Endothelial cell of umbilical vein (primary cell): Measurements from ENCODE around the gene AACS. TPM values are rescaled to one million over a fixed set of nuclear protein-coding genes. Genes with fewer than 3 reads are reported as not detected.

ENCODE experiments used
- BruUV-seq: library from RNA; stranded (reverse); fragments of 400-500 nt; replicated peaks from 2 replicates; lab custom pipeline; 2021; lab: Mats Ljungman, UMichigan
- CTCF ChIA-PET: fragments of 300-600, 350-600 bp; sonication (Branson Sonifier 250); formaldehyde crosslinking; loops from one replicate; lab custom pipeline; 2021; ENCODE audit warnings: antibody characterized with exemption, inconsistent platforms; lab: Charles Lee
- POLR2A ChIA-PET: fragments of 300-600, 350-600 bp; sonication (Branson Sonifier 250); formaldehyde crosslinking; loops from one replicate; lab custom pipeline; 2021; ENCODE audit warnings: antibody characterized with exemption, inconsistent platforms; lab: Charles Lee
- DNase-seq: peaks from one replicate; pipeline ENCODE4 v3.0.0-alpha.2; 2011; ENCODE audit warnings: low read depth, low spot score
- FAIRE-seq: peaks from 2 replicates; lab custom pipeline; 2011; peaks lifted over from hg19 to GRCh38; lab: Jason Lieb, UNC
- H2AFZ ChIP-seq: 2 replicates; pipeline ENCODE4 v1.6.0; 2012; ENCODE audit warnings: low read depth, low read length, control low read depth, inconsistent platforms
- H3K27ac ChIP-seq: 2 replicates; pipeline ENCODE4 v1.5.1; 2011; ENCODE audit warnings: low read depth, mild to moderate bottlenecking, control low read depth, low read length, moderate library complexity; ENCODE audit not compliant: insufficient read depth
- H3K27me3 ChIP-seq, 2 experiments: 2 replicates each; pipeline versions ENCODE4 v1.6.0 to v1.6.1; 2011; ENCODE audit warnings: low read length in 2 of 2, mixed read lengths in 1 of 2; ENCODE audit not compliant: control insufficient read depth in 2 of 2, insufficient read depth in 2 of 2
- H3K36me3 ChIP-seq, 2 experiments: 2 replicates in 1 of 2; 3 replicates in 1 of 2; pipeline ENCODE4 v1.5.1; 2011; ENCODE audit warnings: low read length in 2 of 2, mild to moderate bottlenecking in 1 of 2, moderate library complexity in 1 of 2; ENCODE audit not compliant: control insufficient read depth in 2 of 2, insufficient read depth in 2 of 2; ENCODE audit errors: extremely low read depth in 1 of 2
- H3K4me1 ChIP-seq: 3 replicates; pipeline ENCODE4 v1.5.1; 2011; ENCODE audit warnings: mild to moderate bottlenecking, low read length; ENCODE audit not compliant: control insufficient read depth, insufficient read depth; ENCODE audit errors: extremely low read depth
- H3K4me2 ChIP-seq: 2 replicates; pipeline ENCODE4 v1.6.1; 2011; ENCODE audit warnings: low read length, control low read depth, mixed read lengths; ENCODE audit not compliant: insufficient read depth
- H3K4me3 ChIP-seq, 3 experiments: fragments of 200-600 bp in 1 of 3; sonication (generic), shearing (Covaris generic) in 1 of 3; replicated peaks in 1 of 3; 2 replicates each; pipeline ENCODE4 v1.5.1; 2011 to 2016; ENCODE audit warnings: control low read depth in 3 of 3, low read length in 3 of 3, mild to moderate bottlenecking in 2 of 3, inconsistent platforms in 1 of 3, low read depth in 1 of 3, moderate library complexity in 1 of 3; ENCODE audit not compliant: insufficient read depth in 1 of 3
- H3K79me2 ChIP-seq: 2 replicates; pipeline ENCODE4 v1.6.0; 2012; ENCODE audit warnings: low read length, inconsistent platforms; ENCODE audit not compliant: control insufficient read depth, insufficient read depth
- H3K9ac ChIP-seq: replicated peaks from 2 replicates; pipeline ENCODE3; 2011; ENCODE audit warnings: low read length, control low read depth; ENCODE audit not compliant: insufficient read depth; ENCODE audit errors: extremely low read depth
- H3K9me1 ChIP-seq: replicated peaks from 3 replicates; pipeline ENCODE4 v1.6.0; 2011; ENCODE audit warnings: mild to moderate bottlenecking, low read length; ENCODE audit not compliant: control insufficient read depth, insufficient read depth; ENCODE audit errors: extremely low read depth
- H3K9me3 ChIP-seq: replicated peaks from 2 replicates; pipeline ENCODE4 v1.5.1; 2012; ENCODE audit warnings: low read length, inconsistent platforms; ENCODE audit not compliant: control insufficient read depth, insufficient read depth
- H4K20me1 ChIP-seq: replicated peaks from 2 replicates; pipeline ENCODE3; 2011; ENCODE audit warnings: mild to moderate bottlenecking, low read length; ENCODE audit not compliant: control insufficient read depth, insufficient read depth; ENCODE audit errors: extremely low read depth
- EZH2 ChIP-seq: IDR thresholded peaks from 2 replicates; pipeline ENCODE4 v1.6.1; 2012; ENCODE audit warnings: borderline replicate concordance, low read depth, mild to moderate bottlenecking, moderate library complexity, low read length, inconsistent platforms; ENCODE audit not compliant: severe bottlenecking
- FOS ChIP-seq: IDR thresholded peaks from 2 replicates; pipeline ENCODE4 v1.6.1; 2011; ENCODE audit warnings: mild to moderate bottlenecking, low read length, moderate library complexity, borderline replicate concordance; ENCODE audit not compliant: insufficient read depth
- GATA2 ChIP-seq: IDR thresholded peaks from 2 replicates; pipeline ENCODE4 v1.7.0; 2011; ENCODE audit warnings: low read depth, mild to moderate bottlenecking, moderate library complexity, mixed read lengths, low read length; ENCODE audit not compliant: insufficient read length, insufficient read depth
- JUN ChIP-seq: IDR thresholded peaks from 2 replicates; pipeline ENCODE4 v1.6.1; 2011; ENCODE audit warnings: borderline replicate concordance, low read depth; ENCODE audit not compliant: insufficient read length, insufficient read depth
- MYC ChIP-seq: IDR thresholded peaks from one replicate; pipeline ENCODE4 v1.6.1; 2011; ENCODE audit warnings: mild to moderate bottlenecking, low read depth, low read length
- POLR2A ChIP-seq: IDR thresholded peaks from 2 replicates; pipeline ENCODE4 v1.6.1; 2012; ENCODE audit warnings: low read depth, mild to moderate bottlenecking, control low read depth, low read length
- POLR2AphosphoS5 ChIP-seq: IDR thresholded peaks from 2 replicates; pipeline ENCODE4 v1.6.1; 2012; ENCODE audit warnings: low read depth, mild to moderate bottlenecking, control low read depth, low read length, moderate library complexity; ENCODE audit not compliant: insufficient read depth
- dilution Hi-C: fragments of 300-500 bp; cut with MboI; formaldehyde crosslinking; loops from one replicate; pipeline ENCODE4 v1.15.0; 2019; ENCODE audit warnings: low sequenced_read_pairs; ENCODE audit not compliant: extremely low pct_ligation_motif_present
- intact Hi-C: fragments of 100-400 bp; cut with micrococcal nuclease; formaldehyde crosslinking; loops from one replicate; pipeline ENCODE4 v1.10.0; 2022
- polyA plus RNA-seq, 4 experiments: library from polyadenylated mRNA; depleted of rRNA in 3 of 4; stranded (reverse) in 3 of 4; unstranded in 1 of 4; fragments of >200 nt; gene quantifications; 2 replicates each; pipeline versions ENCODE4 v1.2.1 to v1.2.3, GENCODE V29; 2011 to 2012; ENCODE audit warnings: missing spikeins in 1 of 4
- total RNA-seq: library from RNA; stranded (reverse); gene quantifications from 2 replicates; pipeline ENCODE4 v1.2.3, GENCODE V29; 2021
- TF ChIP-seq, protein P1 (sequence below), 2 donors: IDR thresholded peaks; 1 replicate in 1 of 2; 2 replicates in 1 of 2; pipeline ENCODE4 v1.5.1; 2011; ENCODE audit warnings: low read length in 2 of 2, mild to moderate bottlenecking in 2 of 2, moderate library complexity in 2 of 2, control low read depth in 1 of 2, inconsistent platforms in 1 of 2, low read depth in 1 of 2; ENCODE audit not compliant: insufficient read depth in 1 of 2; ENCODE audit errors: extremely low read depth in 1 of 2
- TF ChIP-seq, protein P2 (sequence below): IDR thresholded peaks from 2 replicates; pipeline ENCODE4 v1.6.1; 2011; ENCODE audit not compliant: insufficient read depth, insufficient read length

The AACS gene
- total and polyA plus RNA-seq, 2 donors (not counting 3 experiments of a cell fraction or from before 2014, with no cell fraction given) = 34.7 to 40.3 TPM

GRCh38 chr12:125131958-125132357 is 66.7 kb downstream of the AACS start:
- intact Hi-C loops = no loop called here
- ChIA-PET POLR2A (no interaction called here), CTCF (no interaction called here)
- no peak for FAIRE-seq
- TF ChIP-seq JUN = no peak
- no peak for TF ChIP-seq FOS
- no peak for TF ChIP-seq EZH2
- TF ChIP-seq MYC = no peak
- no peak for TF ChIP-seq POLR2AphosphoS5
- TF ChIP-seq, protein P1, sequence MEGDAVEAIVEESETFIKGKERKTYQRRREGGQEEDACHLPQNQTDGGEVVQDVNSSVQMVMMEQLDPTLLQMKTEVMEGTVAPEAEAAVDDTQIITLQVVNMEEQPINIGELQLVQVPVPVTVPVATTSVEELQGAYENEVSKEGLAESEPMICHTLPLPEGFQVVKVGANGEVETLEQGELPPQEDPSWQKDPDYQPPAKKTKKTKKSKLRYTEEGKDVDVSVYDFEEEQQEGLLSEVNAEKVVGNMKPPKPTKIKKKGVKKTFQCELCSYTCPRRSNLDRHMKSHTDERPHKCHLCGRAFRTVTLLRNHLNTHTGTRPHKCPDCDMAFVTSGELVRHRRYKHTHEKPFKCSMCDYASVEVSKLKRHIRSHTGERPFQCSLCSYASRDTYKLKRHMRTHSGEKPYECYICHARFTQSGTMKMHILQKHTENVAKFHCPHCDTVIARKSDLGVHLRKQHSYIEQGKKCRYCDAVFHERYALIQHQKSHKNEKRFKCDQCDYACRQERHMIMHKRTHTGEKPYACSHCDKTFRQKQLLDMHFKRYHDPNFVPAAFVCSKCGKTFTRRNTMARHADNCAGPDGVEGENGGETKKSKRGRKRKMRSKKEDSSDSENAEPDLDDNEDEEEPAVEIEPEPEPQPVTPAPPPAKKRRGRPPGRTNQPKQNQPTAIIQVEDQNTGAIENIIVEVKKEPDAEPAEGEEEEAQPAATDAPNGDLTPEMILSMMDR (IDR thresholded peaks at IDR 0.05; ENCODE audit: extremely low read depth in 1 of 2, insufficient read depth in 1 of 2, low read depth in 1 of 2, low read length in 2 of 2) = no peak
- TF ChIP-seq, protein P2, sequence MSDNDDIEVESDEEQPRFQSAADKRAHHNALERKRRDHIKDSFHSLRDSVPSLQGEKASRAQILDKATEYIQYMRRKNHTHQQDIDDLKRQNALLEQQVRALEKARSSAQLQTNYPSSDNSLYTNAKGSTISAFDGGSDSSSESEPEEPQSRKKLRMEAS = no peak
- TF ChIP-seq GATA2 = no peak
- TF ChIP-seq POLR2A = no peak
- Histone ChIP-seq H3K9me1 (no peaks in the 10 kb centered on the region), H3K27me3 (no peaks in the 10 kb centered on the region), H3K4me1 (no peaks in the 10 kb centered on the region), H3K79me2 (no peaks in the 10 kb centered on the region), H3K4me3 (no peak overlapping the region), H3K36me3 (peaks cover 0 to 7% of the 10 kb centered on the region in 2 experiments), H3K9me3 (no peaks in the 10 kb centered on the region), H3K27ac (no peak overlapping the region), H4K20me1 (no peaks in the 10 kb centered on the region), H2AFZ (no peak overlapping the region), H3K9ac (no peak overlapping the region), H3K4me2 (no peak overlapping the region)
- DNase-seq = no peak
- dilution Hi-C loops = no loop called here
- BruUV-seq = no TSS peak
